ENCODE results near the gene PCLO. TPM values are rescaled to one million over a fixed set of nuclear protein-coding genes. Genes with fewer than 3 reads are reported as not detected.

Gene PCLO
- total and polyA plus RNA-seq, 2 of the 8 experiments (the other 6 are each of a cell fraction or from before 2014, with no cell fraction given): 1.5 to 3.2 TPM

- no peak overlapping the region for H2AK5ac ChIP-seq (ENCODE audit: low read depth, low read length)
- H3K9ac ChIP-seq (replicated peaks in 1 of 4; ENCODE audit: extremely low read depth in 1 of 4, low read depth in 3 of 4, low read length in 3 of 4): no peak overlapping the region
- no peaks in the 10 kb centered on the region for H3K23me2 ChIP-seq (ENCODE audit: low read depth, low read length)
- H2BK120ac ChIP-seq (replicated peaks; ENCODE audit: low read depth, low read length): no peak overlapping the region
- H3K14ac ChIP-seq (ENCODE audit: insufficient read length): no peak overlapping the region
- H3K23ac ChIP-seq (ENCODE audit: insufficient read length): no peak overlapping the region
- H2BK15ac ChIP-seq (ENCODE audit: low read length): no peak overlapping the region
- DNase-seq (ENCODE audit: low read depth in 1 of 2, low spot score in 2 of 2) (no peak), FAIRE-seq (no peak)
- no peaks in the 10 kb centered on the region for H3K79me1 ChIP-seq (ENCODE audit: low read depth, low read length)
- WGBS, 2 experiments (ENCODE audit: extremely low coverage in 1 of 2, insufficient coverage in 1 of 2, insufficient read length in 1 of 2, insufficient replicate concordance in 2 of 2, low coverage in 1 of 2, low lambda C conversion rate in 2 of 2, missing lambda C conversion rate in 1 of 2): 68% methylated on average over 2 of the region's 2 CpGs; no CpG with 5 or more reads in 1 of the 2 experiments
- CTCF ChIA-PET (ENCODE audit: partially characterized antibody): no interaction called here
- no peak overlapping the region for H2BK5ac ChIP-seq (ENCODE audit: low read depth, low read length)
- no peak overlapping the region for H3K4ac ChIP-seq (replicated peaks; ENCODE audit: insufficient read length, low read depth, low read length)
- no peaks in the 10 kb centered on the region for H3K79me2 ChIP-seq (ENCODE audit: control insufficient read depth in 1 of 2, insufficient read depth in 2 of 2, low read length in 2 of 2)
- no peak overlapping the region for H4K8ac ChIP-seq (ENCODE audit: extremely low read depth, insufficient read depth, low read length)
- no peak overlapping the region for H3K4me3 ChIP-seq (ENCODE audit: extremely low read depth in 1 of 4, insufficient read depth in 2 of 4, low read depth in 3 of 4, low read length in 4 of 4)
- POLR2A ChIA-PET (ENCODE audit: partially characterized antibody): interaction anchor here (0.6 kb wide), 1 partner anchor 57 kb away, joined by 3 read pairs; no protein-coding TSS in a partner anchor
- no peak overlapping the region for H4K5ac ChIP-seq (ENCODE audit: insufficient read length, low read depth, low read length)
- H3K9me3 ChIP-seq (ENCODE audit: insufficient read depth in 2 of 2, low read depth in 1 of 2, low read length in 1 of 2): no peaks in the 10 kb centered on the region
- H2BK12ac ChIP-seq (ENCODE audit: low read depth, low read length): no peak overlapping the region
- no peaks in the 10 kb centered on the region for H3K36me3 ChIP-seq (ENCODE audit: control insufficient read depth in 2 of 4, insufficient read depth in 4 of 4, low read length in 3 of 4)
- H3K27ac ChIP-seq (ENCODE audit: low read depth, low read length): no peak overlapping the region
- H2BK20ac ChIP-seq (ENCODE audit: low read length): no peak overlapping the region
- H3K4me2 ChIP-seq (ENCODE audit: insufficient read depth in 1 of 2, low read depth in 2 of 2, low read length in 2 of 2): no peak overlapping the region
- H3K18ac ChIP-seq (ENCODE audit: extremely low read depth, low read length): no peak overlapping the region
- H4K91ac ChIP-seq (replicated peaks; ENCODE audit: insufficient read length, low read length): no peak overlapping the region
- no peak overlapping the region for H3K56ac ChIP-seq (replicated peaks; ENCODE audit: insufficient read length, low read depth, low read length)
- no peaks in the 10 kb centered on the region for H4K20me1 ChIP-seq (replicated peaks in 1 of 2; ENCODE audit: control insufficient read depth in 1 of 2, insufficient read depth in 2 of 2, low read length in 2 of 2)
- no peak overlapping the region for H2AFZ ChIP-seq (ENCODE audit: low read length)
- no peaks in the 10 kb centered on the region for H3K27me3 ChIP-seq (replicated peaks in 1 of 4; ENCODE audit: control insufficient read depth in 3 of 4, extremely low read depth in 1 of 4, insufficient read depth in 3 of 4, low read length in 3 of 4)
- H3K4me1 ChIP-seq (replicated peaks in 1 of 4; ENCODE audit: control insufficient read depth in 3 of 4, insufficient read depth in 4 of 4, low read length in 3 of 4): no peaks in the 10 kb centered on the region
- TF ChIP-seq POLR2AphosphoS5 (IDR thresholded peaks at IDR 0.05; ENCODE audit: low read depth, low read length): no peak
- TF ChIP-seq KDM4A (IDR thresholded peaks at IDR 0.05; ENCODE audit: low read depth, low read length, severe bottlenecking): no peak
- TF ChIP-seq SRF (IDR thresholded peaks at IDR 0.05; ENCODE audit: low read depth, low read length): no peak
- TF ChIP-seq, protein P1, sequence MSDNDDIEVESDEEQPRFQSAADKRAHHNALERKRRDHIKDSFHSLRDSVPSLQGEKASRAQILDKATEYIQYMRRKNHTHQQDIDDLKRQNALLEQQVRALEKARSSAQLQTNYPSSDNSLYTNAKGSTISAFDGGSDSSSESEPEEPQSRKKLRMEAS (IDR thresholded peaks at IDR 0.05): no peak
- TF ChIP-seq ZNF274 (IDR thresholded peaks at IDR 0.05; ENCODE audit: borderline replicate concordance, extremely low read depth, low read length): no peak
- no peak for TF ChIP-seq KDM1A (IDR thresholded peaks at IDR 0.05; ENCODE audit: borderline replicate concordance, low read length)
- TF ChIP-seq BACH1 (IDR thresholded peaks at IDR 0.05; ENCODE audit: low read length): no peak
- no peak for TF ChIP-seq MAFK (IDR thresholded peaks at IDR 0.05; ENCODE audit: low read depth, low read length)
- no peak for TF ChIP-seq EZH2 (IDR thresholded peaks at IDR 0.05; ENCODE audit: low read depth, low read length, severe bottlenecking)
- TF ChIP-seq SIX5 (IDR thresholded peaks at IDR 0.05; ENCODE audit: low read depth, low read length): no peak
- TF ChIP-seq CHD2 (IDR thresholded peaks at IDR 0.05; ENCODE audit: low read length): no peak
- no peak for TF ChIP-seq POLR2A (IDR thresholded peaks at IDR 0.05; ENCODE audit: control extremely low read depth in 1 of 2, low read depth in 2 of 2, low read length in 2 of 2)
- TF ChIP-seq EP300 (IDR thresholded peaks at IDR 0.05; ENCODE audit: borderline replicate concordance in 1 of 2, low read depth in 2 of 2, low read length in 2 of 2): no peak
- TF ChIP-seq, protein P2, sequence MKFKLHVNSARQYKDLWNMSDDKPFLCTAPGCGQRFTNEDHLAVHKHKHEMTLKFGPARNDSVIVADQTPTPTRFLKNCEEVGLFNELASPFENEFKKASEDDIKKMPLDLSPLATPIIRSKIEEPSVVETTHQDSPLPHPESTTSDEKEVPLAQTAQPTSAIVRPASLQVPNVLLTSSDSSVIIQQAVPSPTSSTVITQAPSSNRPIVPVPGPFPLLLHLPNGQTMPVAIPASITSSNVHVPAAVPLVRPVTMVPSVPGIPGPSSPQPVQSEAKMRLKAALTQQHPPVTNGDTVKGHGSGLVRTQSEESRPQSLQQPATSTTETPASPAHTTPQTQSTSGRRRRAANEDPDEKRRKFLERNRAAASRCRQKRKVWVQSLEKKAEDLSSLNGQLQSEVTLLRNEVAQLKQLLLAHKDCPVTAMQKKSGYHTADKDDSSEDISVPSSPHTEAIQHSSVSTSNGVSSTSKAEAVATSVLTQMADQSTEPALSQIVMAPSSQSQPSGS (IDR thresholded peaks at IDR 0.05; ENCODE audit: low read length): no peak
Observed at GRCh38 chr7:83015916-83016315, 146.8 kb downstream of the PCLO start.
